SK-N-MC (cell line): ENCODE results near the gene SLC31A1.

Experiments
- EZH2 ChIP-seq: fragments of 200-600 bp; sonication (generic); IDR thresholded peaks from one replicate; pipeline ENCODE4 v1.6.1; 2017; ENCODE audit warnings: antibody characterized with exemption
- POLR2AphosphoS5 ChIP-seq: IDR thresholded peaks from 2 replicates; pipeline ENCODE4 v1.6.1; 2012; ENCODE audit warnings: mild to moderate bottlenecking, low read depth, low read length, borderline replicate concordance

- no peak for TF ChIP-seq EZH2
- TF ChIP-seq POLR2AphosphoS5: no peak
Observed at GRCh38 chr9:113258282-113258681, 36.9 kb downstream of the SLC31A1 start.
